ENCODE measurements around the gene LCN10. TPM values are rescaled to one million over a fixed set of nuclear protein-coding genes. Genes with fewer than 3 reads are reported as not detected.

Gene LCN10
- total and polyA plus RNA-seq, 9 of the 15 experiments (the other 6 are each of a cell fraction or from before 2014, with no cell fraction given): 0.10 to 0.21 (median 0.14) TPM; not detected in 6

GRCh38 chr9:136784997-136785361 is 42.2 kb upstream of the LCN10 start (continued):
- TF ChIP-seq E2F8 (IDR thresholded peaks at IDR 0.05; ENCODE audit: low read depth, partially characterized antibody) (no peak), ZSCAN29 (IDR thresholded peaks at IDR 0.05) (no peak), HDAC6 (IDR thresholded peaks at IDR 0.05; ENCODE audit: low read depth, low read length) (no peak), MITF (IDR thresholded peaks at IDR 0.05) (peak; percentile 61; the same call in 1 of the 2 replicates), USF2 (CRISPR knock-in tag; IDR thresholded peaks at IDR 0.05) (peak; percentile 15; the same call in 1 of the 2 replicates), ZNF232 (CRISPR knock-in tag; IDR thresholded peaks at IDR 0.05) (no peak), FOSL1 (tag; conservative IDR thresholded peaks at IDR 0.05) (peak; percentile 93), POLR2AphosphoS5 (IDR thresholded peaks at IDR 0.05; ENCODE audit: control insufficient read depth, insufficient read depth, low read depth, low read length) (0 out of 2 replicates have a peak, but pooled peaks have one; percentile 26), BACH1 (tag; IDR thresholded peaks at IDR 0.05) (no peak), ZNF77 (CRISPR knock-in tag; IDR thresholded peaks at IDR 0.05) (no peak), WHSC1 (IDR thresholded peaks at IDR 0.05; ENCODE audit: low read length) (no peak), CTCF (IDR thresholded peaks at IDR 0.05 in 2 of 3, conservative IDR thresholded peaks at IDR 0.05 in 1 of 3; ENCODE audit: insufficient read depth in 2 of 3, low read depth in 1 of 3, low read length in 3 of 3) (no peak), FOXA1 (IDR thresholded peaks at IDR 0.05; ENCODE audit: borderline replicate concordance) (no peak), GATAD2A (IDR thresholded peaks at IDR 0.05) (no peak), HSF4 (CRISPR knock-in tag; IDR thresholded peaks at IDR 0.05; ENCODE audit: borderline replicate concordance) (no peak), DACH1 (IDR thresholded peaks at IDR 0.05; ENCODE audit: partially characterized antibody) (no peak), ZNF668 (CRISPR knock-in tag; IDR thresholded peaks at IDR 0.05) (no peak), GABPB1 (CRISPR knock-in tag; IDR thresholded peaks at IDR 0.05) (no peak), MLX (CRISPR knock-in tag; conservative IDR thresholded peaks at IDR 0.05) (no peak), ZNF717 (CRISPR knock-in tag; IDR thresholded peaks at IDR 0.05) (no peak), SMAD3 (CRISPR knock-in tag; conservative IDR thresholded peaks at IDR 0.05) (no peak), SLC30A9 (CRISPR knock-in tag; IDR thresholded peaks at IDR 0.05) (no peak), KLF6 (CRISPR knock-in tag; IDR thresholded peaks at IDR 0.05; ENCODE audit: borderline replicate concordance) (no peak), ZNF311 (CRISPR knock-in tag; IDR thresholded peaks at IDR 0.05) (no peak)
